K562 (cell line): Measurements from ENCODE around the gene RHBDD1. TPM values are rescaled to one million over a fixed set of nuclear protein-coding genes. Genes with fewer than 3 reads are reported as not detected.
"Not testable (repeated sequence)": the region's sequence is repeated elsewhere in the genome, so short reads cannot be mapped to it uniquely, and the experiment has no call there.

Experiments
- ATAC-seq: fragments of 200-7000 bp; cut with Tn5 transposase; 3 replicates; pipeline ENCODE4 v1.9.1; 2020; ENCODE audit warnings: moderate library complexity
- BruUV-seq: library from RNA; stranded (reverse); fragments of 400-500 nt; replicated peaks from 2 replicates; lab custom pipeline; 2021; lab: Mats Ljungman, UMichigan
- CTCF ChIA-PET: fragments of 300-600 bp; formaldehyde crosslinking; extraction: SDS; loops from one replicate; lab custom pipeline; 2021; ENCODE audit warnings: low intra/inter-chr PET ratio; lab: Yijun Ruan, JAX
- POLR2A ChIA-PET: fragments of 300-600, 350-650 bp; sonication (Branson Sonifier 250); formaldehyde crosslinking; extraction: SDS; loops from one replicate; lab custom pipeline; 2021; ENCODE audit warnings: antibody characterized with exemption, inconsistent platforms; lab: Yijun Ruan, JAX
- DNase-seq, 4 experiments: peaks; one replicate each; pipeline versions ENCODE4 v3.0.0 to v3.0.0-alpha.2; 2011 to 2018; ENCODE audit warnings: low spot score in 3 of 4, mixed read lengths in 3 of 4; ENCODE audit errors: extremely low read depth in 1 of 4
- FAIRE-seq: peaks from 2 replicates; lab custom pipeline; 2011; peaks lifted over from hg19 to GRCh38; lab: Jason Lieb, UNC
- H2AFZ ChIP-seq: 2 replicates; pipeline ENCODE4 v1.6.0; 2011; ENCODE audit warnings: low read depth, low read length, control low read depth, inconsistent platforms
- H3K27ac ChIP-seq: fragments of 200-600 bp; 3 replicates; pipeline ENCODE4 v1.8.0; 2011; ENCODE audit warnings: low read depth, mild to moderate bottlenecking, control low read depth, inconsistent platforms, low read length, moderate library complexity, mixed read lengths; ENCODE audit errors: extremely low read depth
- H3K27me3 ChIP-seq, 2 experiments: fragments of 300-600 bp in 1 of 2; 2 replicates in 1 of 2; 3 replicates in 1 of 2; pipeline versions ENCODE4 v1.6.0 to v1.8.0; 2011; ENCODE audit warnings: inconsistent platforms in 2 of 2, low read length in 2 of 2, mild to moderate bottlenecking in 1 of 2, mixed read lengths in 1 of 2, moderate library complexity in 1 of 2; ENCODE audit not compliant: control insufficient read depth in 2 of 2, insufficient read depth in 2 of 2
- H3K36me3 ChIP-seq: fragments of 300-600 bp; 3 replicates; pipeline ENCODE4 v1.8.0; 2011; ENCODE audit warnings: mild to moderate bottlenecking, low read length, inconsistent platforms; ENCODE audit not compliant: control insufficient read depth, insufficient read depth
- H3K4me1 ChIP-seq, 2 experiments: fragments of 200-600 bp in 1 of 2; replicated peaks in 1 of 2; 2 replicates in 1 of 2; 3 replicates in 1 of 2; pipeline versions ENCODE4 v1.5.1 to v1.8.0; 2011; ENCODE audit warnings: inconsistent platforms in 2 of 2, low read length in 2 of 2, mild to moderate bottlenecking in 1 of 2, mixed read lengths in 1 of 2, moderate library complexity in 1 of 2; ENCODE audit not compliant: control insufficient read depth in 2 of 2, insufficient read depth in 2 of 2
- H3K4me2 ChIP-seq: 2 replicates; pipeline ENCODE4 v1.6.1; 2011; ENCODE audit warnings: low read length, control low read depth, inconsistent platforms, mixed read lengths; ENCODE audit not compliant: insufficient read depth
- H3K4me3 ChIP-seq: fragments of 200-600 bp; sonication (generic), shearing (Covaris generic); 2 replicates; pipeline ENCODE4 v1.5.1; 2016; ENCODE audit warnings: control low read depth, inconsistent platforms
- H3K79me2 ChIP-seq: fragments of 200-600 bp; 3 replicates; pipeline ENCODE4 v1.8.0; 2011; ENCODE audit warnings: low read length, inconsistent platforms; ENCODE audit not compliant: control insufficient read depth, insufficient read depth
- H3K9ac ChIP-seq, 2 experiments: 2 replicates each; pipeline versions ENCODE4 v1.6.0 to v1.6.1; 2011; ENCODE audit warnings: low read depth in 2 of 2, low read length in 2 of 2, control low read depth in 1 of 2, inconsistent platforms in 1 of 2, mild to moderate bottlenecking in 1 of 2, mixed read lengths in 1 of 2; ENCODE audit not compliant: insufficient read depth in 1 of 2
- H3K9me1 ChIP-seq: one replicate; pipeline ENCODE4 v1.6.0; 2011; ENCODE audit warnings: inconsistent platforms, mild to moderate bottlenecking, low read length, moderate library complexity; ENCODE audit not compliant: control insufficient read depth, insufficient read depth
- H3K9me3 ChIP-seq: replicated peaks from 2 replicates; pipeline ENCODE4 v1.5.1; 2011; ENCODE audit warnings: low read depth, low read length, inconsistent platforms; ENCODE audit not compliant: control insufficient read depth, insufficient read depth
- H4K20me1 ChIP-seq: replicated peaks from 2 replicates; pipeline ENCODE4 v1.6.1; 2011; ENCODE audit warnings: low read length, inconsistent platforms, mixed read lengths; ENCODE audit not compliant: control insufficient read depth, insufficient read depth
- ARID1B ChIP-seq: fragments of 450-650 bp; IDR thresholded peaks from 2 replicates; pipeline ENCODE4 v1.6.1; 2016; ENCODE audit warnings: antibody characterized with exemption, mild to moderate bottlenecking, inconsistent platforms
- CBFA2T3 ChIP-seq: fragments of 450-650 bp; IDR thresholded peaks from 2 replicates; pipeline ENCODE4 v1.6.1; 2017
- SOX6 ChIP-seq: fragments of 450-650 bp; IDR thresholded peaks from 2 replicates; pipeline ENCODE4 v1.6.1; 2014; ENCODE audit warnings: mild to moderate bottlenecking
- TAL1 ChIP-seq: fragments of 450-650 bp; IDR thresholded peaks from 2 replicates; pipeline ENCODE4 v1.6.1; 2016; ENCODE audit warnings: mild to moderate bottlenecking
- TCF3 ChIP-seq: sonication (generic); formaldehyde crosslinking; IDR thresholded peaks from 2 replicates; pipeline ENCODE4 v1.4.0; 2020; ENCODE audit warnings: mild to moderate bottlenecking, missing genetic modification reagents
- TRIM24 ChIP-seq, 2 experiments: fragments of 450-650 bp; IDR thresholded peaks; 2 replicates each; pipeline ENCODE4 v1.6.1; 2016
- ZBTB33 ChIP-seq: sonication (generic); formaldehyde crosslinking; IDR thresholded peaks from 2 replicates; pipeline ENCODE4 v1.8.1; 2023; ENCODE audit warnings: mild to moderate bottlenecking, missing genetic modification reagents
- WGBS: fragments of 100-300 bp; shearing (Covaris generic); methylation state at CpG from one replicate; pipeline ENCODE4 v1.1.6; 2016; ENCODE audit warnings: low coverage, mixed read lengths; ENCODE audit not compliant: insufficient coverage; ENCODE audit errors: missing lambda C conversion rate; 5-methylcytosine and 5-hydroxymethylcytosine counted together
- in situ Hi-C: fragments of 300-500 bp; cut with MboI; formaldehyde crosslinking; loops from 4 replicates; pipeline ENCODE4 v1.15.0; 2018; ENCODE audit warnings: inconsistent platforms, mixed read lengths
- intact Hi-C: fragments of 100-400 bp; cut with micrococcal nuclease; formaldehyde crosslinking; loops from 2 replicates; pipeline ENCODE4 v1.14.2; 2022
- polyA plus RNA-seq, 8 experiments: library from polyadenylated mRNA; depleted of rRNA in 4 of 8; stranded (reverse) in 5 of 8; unstranded in 3 of 8; fragments of >200 nt; fragmentation: Nextera tagmentation in 2 of 8; fragmentation: Illumina TruSeq in 1 of 8; extraction: Ambion mirVana in 2 of 8; extraction: Trizol in 1 of 8; gene quantifications; 2 replicates each; pipeline versions ENCODE4 v1.2.1 to v1.2.3, GENCODE V29; 2011 to 2014; ENCODE audit warnings: inconsistent platforms in 1 of 8, missing spikeins in 1 of 8
- total RNA-seq, 7 experiments: library from RNA; depleted of rRNA in 6 of 7; stranded (reverse); fragments of >200 nt in 6 of 7; fragmentation: Illumina TruSeq in 2 of 7; extraction: Trizol in 2 of 7; gene quantifications; 2 replicates each; pipeline versions ENCODE4 v1.2.1 to v1.2.3, GENCODE V29; 2011 to 2021; ENCODE audit warnings: low replicate concordance in 1 of 7

Gene RHBDD1
- total and polyA plus RNA-seq, 9 of the 15 experiments (the other 6 are each of a cell fraction or from before 2014, with no cell fraction given): 4.8 to 34.8 (median 15.6) TPM

- H3K9me3 ChIP-seq, H3K4me3 ChIP-seq, H4K20me1 ChIP-seq, ATAC-seq, DNase-seq, FAIRE-seq, BruUV-seq, H3K9ac ChIP-seq, H3K4me2 ChIP-seq, H3K9me1 ChIP-seq, CTCF ChIA-PET, in situ Hi-C loops, H2AFZ ChIP-seq, intact Hi-C loops, H3K27ac ChIP-seq, H3K27me3 ChIP-seq: not testable (repeated sequence)
- Histone ChIP-seq H3K36me3 (peaks cover 13% of the 10 kb centered on the region; the same call in 2 of the 3 replicates), H3K79me2 (peaks cover 92% of the 10 kb centered on the region), H3K4me1 (peaks cover 3 to 16% of the 10 kb centered on the region in 2 experiments; a peak in 4 of 5 replicates)
- TF ChIP-seq TAL1 (peak; percentile 37; the same call in 1 of the 2 replicates), TCF3 (CRISPR knock-in tag) (peak; percentile 15; the same call in 1 of the 2 replicates), TRIM24 (IDR thresholded peaks at IDR 0.05) (0 out of 4 replicates have a peak, but pooled peaks of 1 of the 2 experiments have one; percentile 22), ARID1B (peak; percentile 41), SOX6 (peak; percentile 43; the same call in 1 of the 2 replicates), ZBTB33 (CRISPR knock-in tag) (peak; percentile 85; the same call in 1 of the 2 replicates), CBFA2T3 (peak; percentile 54; the same call in 1 of the 2 replicates)
- 36% methylated on average over 1 of the region's 1 CpG for WGBS
- POLR2A ChIA-PET: interaction anchor here (2.3 kb wide), 1 partner anchor 10 kb away, joined by 5 read pairs; no protein-coding TSS in a partner anchor
Observed at GRCh38 chr2:226843001-226843400, 7.1 kb downstream of the RHBDD1 start.
